ENCODE data around the gene EHMT1.

Gene EHMT1

GRCh38 chr9:137784641-137785513 is 166.1 kb downstream of the EHMT1 start:
- ChIA-PET CTCF (no interaction called here), POLR2A (no interaction called here)
- TF ChIP-seq CTBP1 (IDR thresholded peaks at IDR 0.05; ENCODE audit: borderline replicate concordance) (no peak), NFRKB (IDR thresholded peaks at IDR 0.05) (no peak), TARDBP (IDR thresholded peaks at IDR 0.05) (no peak), ZNF384 (IDR thresholded peaks at IDR 0.05) (no peak), HDGF (IDR thresholded peaks at IDR 0.05; ENCODE audit: borderline replicate concordance) (no peak), BHLHE40 (IDR thresholded peaks at IDR 0.05; ENCODE audit: borderline replicate concordance) (no peak), SP1 (IDR thresholded peaks at IDR 0.05) (no peak), SUZ12 (IDR thresholded peaks at IDR 0.05) (no peak), ARNT (IDR thresholded peaks at IDR 0.05) (no peak), LEF1 (IDR thresholded peaks at IDR 0.05; ENCODE audit: borderline replicate concordance) (no peak), ELF4 (IDR thresholded peaks at IDR 0.05) (no peak), L3MBTL2 (conservative IDR thresholded peaks at IDR 0.05) (no peak), FOXM1 (IDR thresholded peaks at IDR 0.05; ENCODE audit: borderline replicate concordance) (no peak), FOXK2 (IDR thresholded peaks at IDR 0.05) (no peak), FOXA1 (IDR thresholded peaks at IDR 0.05) (no peak)
- TF ChIP-seq, protein P1, sequence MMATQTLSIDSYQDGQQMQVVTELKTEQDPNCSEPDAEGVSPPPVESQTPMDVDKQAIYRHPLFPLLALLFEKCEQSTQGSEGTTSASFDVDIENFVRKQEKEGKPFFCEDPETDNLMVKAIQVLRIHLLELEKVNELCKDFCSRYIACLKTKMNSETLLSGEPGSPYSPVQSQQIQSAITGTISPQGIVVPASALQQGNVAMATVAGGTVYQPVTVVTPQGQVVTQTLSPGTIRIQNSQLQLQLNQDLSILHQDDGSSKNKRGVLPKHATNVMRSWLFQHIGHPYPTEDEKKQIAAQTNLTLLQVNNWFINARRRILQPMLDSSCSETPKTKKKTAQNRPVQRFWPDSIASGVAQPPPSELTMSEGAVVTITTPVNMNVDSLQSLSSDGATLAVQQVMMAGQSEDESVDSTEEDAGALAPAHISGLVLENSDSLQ (IDR thresholded peaks at IDR 0.05) = no peak
- no peak for DNase-seq (ENCODE audit: extremely low spot score)

- ChIA-PET CTCF (no interaction called here), POLR2A (no interaction called here)
- TF ChIP-seq ARNT (IDR thresholded peaks at IDR 0.05) (no peak), CTBP1 (IDR thresholded peaks at IDR 0.05; ENCODE audit: borderline replicate concordance) (no peak), SUZ12 (IDR thresholded peaks at IDR 0.05) (no peak), HDGF (IDR thresholded peaks at IDR 0.05; ENCODE audit: borderline replicate concordance) (no peak), NFRKB (IDR thresholded peaks at IDR 0.05) (no peak), ZNF384 (IDR thresholded peaks at IDR 0.05) (no peak), SP1 (IDR thresholded peaks at IDR 0.05) (no peak), BHLHE40 (IDR thresholded peaks at IDR 0.05; ENCODE audit: borderline replicate concordance) (no peak), FOXA1 (IDR thresholded peaks at IDR 0.05) (no peak), TARDBP (IDR thresholded peaks at IDR 0.05) (no peak), L3MBTL2 (conservative IDR thresholded peaks at IDR 0.05) (no peak), LEF1 (IDR thresholded peaks at IDR 0.05; ENCODE audit: borderline replicate concordance) (no peak), ELF4 (IDR thresholded peaks at IDR 0.05) (no peak), FOXM1 (IDR thresholded peaks at IDR 0.05; ENCODE audit: borderline replicate concordance) (no peak), FOXK2 (IDR thresholded peaks at IDR 0.05) (no peak)
- TF ChIP-seq, protein P1 (IDR thresholded peaks at IDR 0.05) = no peak
- no peak for DNase-seq (ENCODE audit: extremely low spot score)
These were observed 166.9 kb downstream of the EHMT1 start for GRCh38 chr9:137785704-137786161.

GRCh38 chr9:137786511-137786920 is 167.7 kb downstream of the EHMT1 start:
- DNase-seq (ENCODE audit: extremely low spot score) = no peak
- ChIA-PET POLR2A (no interaction called here), CTCF (no interaction called here)
- TF ChIP-seq FOXM1 (IDR thresholded peaks at IDR 0.05; ENCODE audit: borderline replicate concordance) = no peak
- no peak for TF ChIP-seq HDGF (IDR thresholded peaks at IDR 0.05; ENCODE audit: borderline replicate concordance)
- TF ChIP-seq SP1 (IDR thresholded peaks at IDR 0.05) = no peak
- TF ChIP-seq, protein P1 (IDR thresholded peaks at IDR 0.05) = no peak
- TF ChIP-seq CTBP1 (IDR thresholded peaks at IDR 0.05; ENCODE audit: borderline replicate concordance) = no peak
- TF ChIP-seq FOXA1 (IDR thresholded peaks at IDR 0.05) = no peak
- TF ChIP-seq LEF1 (IDR thresholded peaks at IDR 0.05; ENCODE audit: borderline replicate concordance) = no peak
- no peak for TF ChIP-seq ARNT (IDR thresholded peaks at IDR 0.05)
- TF ChIP-seq L3MBTL2 (conservative IDR thresholded peaks at IDR 0.05) = no peak
- no peak for TF ChIP-seq FOXK2 (IDR thresholded peaks at IDR 0.05)
- no peak for TF ChIP-seq NFRKB (IDR thresholded peaks at IDR 0.05)
- no peak for TF ChIP-seq BHLHE40 (IDR thresholded peaks at IDR 0.05; ENCODE audit: borderline replicate concordance)
- no peak for TF ChIP-seq SUZ12 (IDR thresholded peaks at IDR 0.05)
- no peak for TF ChIP-seq ELF4 (IDR thresholded peaks at IDR 0.05)

DNA sequence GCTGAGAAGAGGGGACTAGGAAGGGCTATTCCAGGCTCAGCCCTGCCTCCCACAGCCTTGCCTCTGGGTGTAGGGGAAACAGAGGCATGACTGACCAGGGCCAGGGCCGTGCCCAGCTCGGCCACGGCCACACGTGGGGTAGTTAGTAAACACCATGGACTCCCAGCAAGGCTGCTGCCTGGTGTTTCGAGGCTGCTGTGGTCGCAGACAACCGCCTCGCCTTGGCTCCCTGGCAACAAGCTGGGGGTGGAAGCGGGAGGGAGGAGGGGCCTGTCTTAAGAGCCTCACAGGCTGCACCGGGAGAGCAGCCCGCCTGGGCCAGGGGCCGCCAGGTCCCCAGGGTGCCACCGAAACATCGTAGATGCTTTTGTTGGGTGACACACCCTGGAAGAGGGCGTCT is 168.6 kb downstream of the EHMT1 start:
- DNase-seq (ENCODE audit: extremely low spot score) = no peak
- POLR2A ChIA-PET = no interaction called here
- no peak for TF ChIP-seq HDGF (IDR thresholded peaks at IDR 0.05; ENCODE audit: borderline replicate concordance)
- CTCF ChIA-PET = no interaction called here

DNA sequence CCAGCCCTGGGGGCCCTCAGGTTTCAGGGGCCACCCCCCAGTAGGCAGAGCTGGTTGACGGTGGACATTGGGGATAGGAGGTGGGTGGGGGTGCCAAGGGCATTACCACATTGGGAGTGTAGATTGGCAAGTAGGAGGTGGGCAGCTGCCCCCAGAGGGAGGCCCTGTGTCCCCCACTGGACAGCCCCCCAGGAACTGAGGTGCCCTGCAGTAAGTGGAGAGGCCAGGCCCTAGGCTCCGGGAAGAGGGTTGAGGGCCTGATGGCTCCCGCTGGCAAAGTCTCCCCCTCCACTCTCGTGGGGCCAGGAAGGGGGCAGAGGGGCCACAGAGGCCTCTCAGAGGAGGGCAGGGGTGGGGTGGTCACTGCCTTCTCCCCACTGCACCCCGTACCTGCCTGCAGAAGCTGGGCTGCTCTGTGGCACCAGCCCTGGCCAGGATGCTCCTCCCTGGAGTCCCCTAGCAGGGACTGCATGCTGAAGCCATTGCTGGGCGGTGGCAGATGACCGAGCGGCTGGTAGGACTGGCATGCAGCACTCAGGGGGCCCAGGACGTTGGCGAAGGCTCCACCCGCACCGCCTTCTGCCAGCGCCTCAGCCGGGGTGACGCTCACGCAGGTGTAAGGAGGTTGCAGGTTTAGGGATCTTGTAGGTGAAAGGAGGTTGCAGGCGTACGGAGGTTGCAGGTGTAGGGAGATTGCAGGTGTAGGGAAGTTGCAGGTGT is 169.1 kb downstream of the EHMT1 start:
- TF ChIP-seq NFRKB (IDR thresholded peaks at IDR 0.05) (no peak), ELF4 (IDR thresholded peaks at IDR 0.05) (no peak), SP1 (IDR thresholded peaks at IDR 0.05) (no peak)
- TF ChIP-seq, protein P1 (IDR thresholded peaks at IDR 0.05) = no peak
- CTCF ChIA-PET = no interaction called here
- POLR2A ChIA-PET = no interaction called here
- no peak for DNase-seq (ENCODE audit: extremely low spot score)

Measured in HEK293T (cell line).